Upper lobe of left lung (tissue), 6 donors: ENCODE measurements around the gene SPG7. TPM values are rescaled to one million over a fixed set of nuclear protein-coding genes. Genes with fewer than 3 reads are reported as not detected.

ENCODE experiments used
- ATAC-seq, 2 donors: fragments of 200-7000 bp; cut with Tn5 transposase; one replicate each; pipeline ENCODE4 v1.9.1; 2022; ENCODE audit warnings: mild to moderate bottlenecking in 2 of 2, moderate library complexity in 2 of 2; ENCODE audit not compliant: low FRiP score in 2 of 2
- DNase-seq, 2 donors: peaks; one replicate each; pipeline ENCODE4 v3.0.0-alpha.2; 2019 to 2020
- H3K27ac ChIP-seq, 4 donors: fragments of 200-600 bp; sonication (generic); one replicate each; pipeline ENCODE4 v1.5.1; 2016 to 2019
- H3K27me3 ChIP-seq, 4 donors: fragments of 200-600 bp; sonication (generic); one replicate each; pipeline ENCODE4 v1.5.1; 2017 to 2019
- H3K36me3 ChIP-seq, 4 donors: fragments of 200-600 bp; sonication (generic); one replicate each; pipeline ENCODE4 v1.5.1; 2016 to 2019
- H3K4me1 ChIP-seq, 4 donors: fragments of 200-600 bp; sonication (generic); one replicate each; pipeline ENCODE4 v1.5.1; 2018 to 2019
- H3K4me3 ChIP-seq, 4 donors: fragments of 200-600 bp; sonication (generic); one replicate each; pipeline ENCODE4 v1.5.1; 2017 to 2019; ENCODE audit warnings: mild to moderate bottlenecking in 2 of 4, moderate library complexity in 1 of 4
- H3K9me3 ChIP-seq, 4 donors: fragments of 200-600 bp; sonication (generic); one replicate each; pipeline ENCODE4 v1.5.1; 2018 to 2019
- CTCF ChIP-seq, 6 experiments: fragments of 450-650 bp in 4 of 6; fragments of 200-600 bp in 2 of 6; sonication (generic) in 2 of 6; IDR thresholded peaks; one replicate each; pipeline ENCODE4 v1.5.1; 2016 to 2019; ENCODE audit warnings: antibody characterized with exemption in 6 of 6
- EP300 ChIP-seq, 4 donors: sonication (generic); formaldehyde crosslinking; IDR thresholded peaks; one replicate each; pipeline ENCODE4 v1.5.1; 2017; ENCODE audit warnings: antibody characterized with exemption in 4 of 4, control low read depth in 2 of 4
- POLR2A ChIP-seq, 4 donors: fragments of 450-650 bp; IDR thresholded peaks; one replicate each; pipeline ENCODE4 v1.5.1; 2016 to 2017; ENCODE audit warnings: antibody characterized with exemption in 4 of 4, mild to moderate bottlenecking in 2 of 4
- POLR2AphosphoS5 ChIP-seq, 2 donors: sonication (generic); formaldehyde crosslinking; IDR thresholded peaks; one replicate each; pipeline ENCODE4 v1.5.1; 2017; ENCODE audit warnings: antibody characterized with exemption in 2 of 2
- WGBS, 2 donors: methylation state at CpG; one replicate each; pipeline ENCODE4 v1.1.5; 2017 to 2018; 5-methylcytosine and 5-hydroxymethylcytosine counted together
- total RNA-seq, 6 donors: library from RNA; depleted of rRNA in 4 of 6; stranded (reverse); fragments of >200 nt in 4 of 6; gene quantifications; one replicate each; pipeline versions ENCODE4 v1.1.0 to v1.2.1, GENCODE V29; 2016 to 2021
- donor health status: DM: no; HTN: no; CAD: no; lungs with moderate emphysema.
- donor health status: DM: no; HTN: yes; CAD: no; lungs with severe emphysema.

Gene SPG7
- total RNA-seq, 6 donors from 2014 or later, result 72.6 to 419 (median 111) TPM

- ATAC-seq, result no peak
- no peak for TF ChIP-seq EP300 (IDR thresholded peaks at IDR 0.05)
- TF ChIP-seq CTCF (IDR thresholded peaks at IDR 0.05), result no peak
- TF ChIP-seq POLR2A (IDR thresholded peaks at IDR 0.05), result no peak
- no peak for TF ChIP-seq POLR2AphosphoS5 (IDR thresholded peaks at IDR 0.05)
- Histone ChIP-seq H3K4me3 (no peak overlapping the region), H3K27ac (no peak overlapping the region), H3K4me1 (peaks cover 25 to 38% (median 27%) of the 10 kb centered on the region in 4 donors), H3K36me3 (no peaks in the 10 kb centered on the region), H3K9me3 (no peaks in the 10 kb centered on the region), H3K27me3 (peaks cover 0 to 29% (median 22%) of the 10 kb centered on the region in 4 donors)
- 89 to 92% methylated on average over 14 to 22 of the region's 25 CpGs for WGBS, 2 donors
- no peak for DNase-seq
Measured at GRCh38 chr16:89577055-89577759, 69.0 kb downstream of the SPG7 start.

GRCh38 chr16:89579351-89579750, 71.1 kb downstream of the SPG7 start:
- Histone ChIP-seq H3K27me3 (peaks cover 0 to 25% (median 19%) of the 10 kb centered on the region in 4 donors), H3K27ac (no peak overlapping the region), H3K4me3 (no peak overlapping the region), H3K4me1 (peaks cover 30 to 40% (median 32%) of the 10 kb centered on the region in 4 donors), H3K9me3 (no peaks in the 10 kb centered on the region), H3K36me3 (no peaks in the 10 kb centered on the region)
- 89 to 96% methylated on average over 15 of the region's 15 CpGs for WGBS, 2 donors
- DNase-seq (no peak), ATAC-seq (no peak)
- TF ChIP-seq POLR2AphosphoS5 (IDR thresholded peaks at IDR 0.05), result no peak
- no peak for TF ChIP-seq CTCF (IDR thresholded peaks at IDR 0.05)
- TF ChIP-seq POLR2A (IDR thresholded peaks at IDR 0.05), result no peak
- no peak for TF ChIP-seq EP300 (IDR thresholded peaks at IDR 0.05)

GRCh38 chr16:89581045-89581695, 73.0 kb downstream of the SPG7 start:
- no peak for TF ChIP-seq POLR2A (IDR thresholded peaks at IDR 0.05)
- TF ChIP-seq EP300 (IDR thresholded peaks at IDR 0.05), result no peak
- TF ChIP-seq POLR2AphosphoS5 (IDR thresholded peaks at IDR 0.05), result no peak
- no peak for TF ChIP-seq CTCF (IDR thresholded peaks at IDR 0.05)
- Histone ChIP-seq H3K27me3 (peaks cover 0 to 7% (median 4%) of the 10 kb centered on the region in 4 donors), H3K36me3 (no peaks in the 10 kb centered on the region), H3K27ac (peak overlapping the region in 1 of 4 donors; percentile 80), H3K9me3 (no peaks in the 10 kb centered on the region), H3K4me1 (peaks cover 14 to 23% (median 16%) of the 10 kb centered on the region in 4 donors), H3K4me3 (no peak overlapping the region)
- ATAC-seq (peak in 1 of 2 donors; percentile 85), DNase-seq (peak in 1 of 2 donors; percentile 48)
- WGBS, 2 donors, result 90 to 93% methylated on average over 33 of the region's 33 CpGs

- Histone ChIP-seq H3K27ac (peak overlapping the region; percentile 51 to 80 (median 72)), H3K4me1 (peaks cover 12 to 27% (median 16%) of the 10 kb centered on the region in 4 donors), H3K36me3 (no peaks in the 10 kb centered on the region), H3K9me3 (no peaks in the 10 kb centered on the region), H3K27me3 (no peaks in the 10 kb centered on the region), H3K4me3 (no peak overlapping the region)
- TF ChIP-seq POLR2AphosphoS5 (IDR thresholded peaks at IDR 0.05) (no peak), POLR2A (IDR thresholded peaks at IDR 0.05) (no peak), CTCF (IDR thresholded peaks at IDR 0.05) (no peak), EP300 (IDR thresholded peaks at IDR 0.05) (no peak)
- 34 to 42% methylated on average over 9 to 14 of the region's 15 CpGs for WGBS, 2 donors
- peak in 1 of 2 donors; percentile 34 for ATAC-seq
- peak in 1 of 2 donors; percentile 64 for DNase-seq
Measured at GRCh38 chr16:89581861-89582563, 73.8 kb downstream of the SPG7 start.
